ELR (cell line): Measurements from ENCODE around the gene GCLM.
A peak's percentile ranks its signal among the peaks of the same experiment; 100 is the strongest.
"Not testable (repeated sequence)": the region's sequence is repeated elsewhere in the genome, so short reads cannot be mapped to it uniquely, and the experiment has no call there.

ENCODE experiments used
- DNase-seq: peaks from one replicate; pipeline ENCODE4 v3.0.0-alpha.2; 2015; ENCODE audit warnings: low read depth

GCLM gene

GRCh38 chr1:93909146-93910050, at the start of gene GCLM:
Gene GCLM (minus strand): TSS chr1:93909430. CDS start chr1:93909163, 267 bp downstream.
- peak; percentile 97 for DNase-seq

DNA sequence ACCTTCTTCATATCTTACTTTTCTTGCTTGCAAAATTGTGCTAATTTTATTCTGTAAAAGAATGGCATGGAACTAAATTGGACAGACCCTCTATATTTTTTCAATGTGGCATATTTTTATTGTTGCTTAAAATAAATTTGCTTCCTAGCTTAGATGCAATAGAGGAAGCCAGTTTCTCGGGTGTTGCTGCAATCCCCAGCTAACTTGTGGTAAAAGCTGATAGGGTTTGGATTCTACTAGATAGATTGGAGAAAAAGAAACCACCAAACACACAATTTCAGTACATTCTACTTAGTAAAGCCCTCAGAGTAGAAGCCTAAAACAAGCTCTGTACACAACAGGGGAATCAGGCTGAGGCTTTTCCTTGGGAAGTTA, 49.5 kb upstream of the GCLM start:
- no peak for DNase-seq

- DNase-seq = no peak
Observed at GRCh38 chr1:93958032-93958725, 48.9 kb upstream of the GCLM start.

DNA sequence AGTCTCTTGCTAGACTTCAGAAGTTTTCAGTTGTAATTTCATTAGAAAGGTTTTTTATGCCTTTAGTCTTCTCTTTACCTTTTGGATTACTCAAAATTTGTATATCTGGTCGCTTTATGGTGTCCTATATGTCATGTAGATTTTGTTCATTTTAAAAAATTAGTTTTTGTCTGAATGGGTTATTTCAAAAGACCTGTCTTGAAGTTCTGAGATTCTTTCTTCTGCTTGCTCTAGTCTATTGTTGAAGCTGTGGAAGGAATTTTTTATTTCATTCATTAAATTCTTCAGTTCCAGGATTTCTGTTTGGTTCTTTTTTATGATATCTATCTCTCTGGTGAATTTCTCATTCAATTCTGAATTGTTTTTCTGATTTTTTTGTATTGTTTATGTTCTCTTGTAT, 46.5 kb upstream of the GCLM start:
- DNase-seq = no peak

DNA sequence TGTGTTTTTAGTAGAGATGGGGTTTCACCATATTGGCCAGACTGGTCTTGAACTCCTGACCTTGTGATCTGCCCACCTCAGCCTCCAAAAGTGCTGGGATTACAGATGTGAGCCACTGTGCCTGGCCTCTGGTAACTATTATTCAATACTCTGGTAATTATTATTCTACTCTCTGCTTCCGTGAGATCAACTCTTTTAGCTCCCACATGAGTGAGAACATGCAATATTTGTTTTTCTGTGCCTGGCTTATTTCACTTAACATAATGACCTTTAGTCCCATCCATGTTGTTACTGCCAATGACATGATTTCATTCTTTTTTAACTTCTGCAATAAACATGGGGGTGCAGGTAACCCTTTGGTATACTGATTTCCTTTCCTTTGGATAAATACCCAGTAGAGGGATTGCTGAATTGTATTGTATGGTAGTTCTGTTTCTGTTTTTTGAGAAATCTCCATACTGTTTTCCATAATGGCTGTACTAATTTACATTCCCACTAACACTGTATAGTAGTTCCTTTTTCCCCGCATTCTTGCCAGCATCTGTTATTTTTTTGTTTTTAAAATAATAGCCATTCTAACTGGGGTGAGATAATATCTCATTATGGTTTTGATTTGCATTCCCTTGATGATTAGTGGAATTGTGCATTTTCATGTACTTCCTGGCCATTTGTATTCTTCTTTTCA, 37.9 kb upstream of the GCLM start:
- DNase-seq = not testable (repeated sequence)

DNA sequence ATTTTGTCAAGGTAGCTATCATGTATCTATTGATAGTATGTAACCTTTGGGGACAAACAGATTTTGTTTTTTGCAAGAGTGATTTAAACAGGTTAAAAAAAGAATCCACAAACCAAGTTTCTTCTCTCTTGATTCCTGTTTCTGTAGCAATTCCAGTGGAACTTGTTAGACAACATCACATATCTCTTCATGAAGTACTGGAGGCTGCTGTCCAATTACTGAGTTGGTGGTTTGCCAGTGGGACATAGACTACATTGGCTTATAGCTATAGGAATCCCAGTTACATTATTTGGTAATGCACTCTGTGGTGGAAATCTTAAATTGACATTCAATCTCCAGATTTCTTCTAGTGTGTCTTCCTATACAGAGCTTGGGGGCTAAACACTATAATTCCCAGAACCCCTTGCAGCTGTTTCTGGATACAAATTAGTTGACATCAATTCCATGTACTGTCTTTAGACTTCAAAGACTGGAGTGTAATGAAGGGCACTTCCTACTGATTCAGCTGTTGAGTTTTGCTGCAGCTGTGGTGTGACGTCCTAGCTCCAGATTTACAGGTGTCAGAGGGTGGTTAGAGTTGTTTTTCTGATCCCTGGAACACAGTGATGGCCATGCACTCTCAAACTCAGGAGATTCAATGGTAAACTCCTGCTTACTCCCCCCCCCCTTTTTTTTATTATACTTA, 29.4 kb upstream of the GCLM start:
- no peak for DNase-seq

GRCh38 chr1:93937997-93938396, 28.8 kb upstream of the GCLM start:
- no peak for DNase-seq

- DNase-seq = no peak
Observed at GRCh38 chr1:93925206-93925605, 16.0 kb upstream of the GCLM start.

DNA sequence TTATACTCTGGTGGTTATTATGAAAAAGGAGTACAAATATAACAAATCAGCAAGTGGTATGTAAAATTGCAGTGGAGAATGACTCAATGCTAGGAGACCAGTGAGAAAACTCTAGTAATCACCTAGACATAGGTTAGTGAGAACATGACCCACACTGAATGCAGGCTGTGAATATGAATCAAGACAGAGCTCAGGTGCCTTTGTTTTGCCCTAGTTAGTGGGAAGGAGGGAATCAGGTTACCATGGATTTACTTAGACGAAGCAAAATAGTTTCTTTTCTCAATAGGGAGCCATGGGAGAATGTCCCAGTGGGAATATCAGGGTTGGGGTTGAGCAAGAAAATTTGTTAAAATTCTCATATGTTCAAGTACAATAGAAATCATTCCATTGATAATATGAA, 10.6 kb upstream of the GCLM start:
- DNase-seq = no peak

DNA sequence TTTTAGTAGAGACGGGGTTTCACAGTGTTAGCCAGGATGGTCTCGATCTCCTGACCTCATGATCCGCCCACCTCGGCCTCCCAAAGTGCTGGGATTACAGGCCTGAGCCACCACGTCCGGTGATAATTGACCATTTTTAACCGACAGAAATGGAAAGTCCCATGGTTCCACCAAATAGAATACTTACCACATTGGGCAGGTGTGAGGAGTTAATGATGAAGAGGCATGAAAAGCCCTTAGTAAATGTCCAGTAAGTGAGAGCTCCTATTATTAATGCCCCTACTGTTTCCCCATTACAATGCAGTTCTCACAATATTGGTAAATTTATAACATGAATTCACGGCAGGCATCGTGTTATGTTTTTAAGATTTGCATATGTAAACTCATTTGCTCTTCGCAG, 8.1 kb upstream of the GCLM start:
- DNase-seq = no peak

DNA sequence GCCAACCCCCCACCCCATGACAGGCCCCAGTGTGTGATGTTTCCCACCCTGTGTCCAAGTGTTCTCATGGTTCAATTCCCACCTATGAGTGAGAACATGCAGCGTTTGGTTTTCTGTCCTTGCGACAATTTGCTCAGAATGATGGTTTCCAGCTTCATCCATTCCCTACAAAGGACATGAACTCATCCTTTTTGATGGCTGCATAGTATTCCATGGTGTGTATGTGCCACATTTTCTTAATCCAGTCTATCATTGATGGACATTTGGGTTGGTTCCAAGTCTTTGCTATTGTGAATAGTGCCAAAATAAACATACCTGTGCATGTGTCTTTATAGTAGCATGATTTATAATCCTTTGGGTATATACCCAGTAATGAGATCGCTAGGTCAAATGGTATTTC, 1.6 kb upstream of the GCLM start:
- DNase-seq = not testable (repeated sequence)

GRCh38 chr1:93910305-93910704, 1.1 kb upstream of the GCLM start:
- no peak for DNase-seq

DNA sequence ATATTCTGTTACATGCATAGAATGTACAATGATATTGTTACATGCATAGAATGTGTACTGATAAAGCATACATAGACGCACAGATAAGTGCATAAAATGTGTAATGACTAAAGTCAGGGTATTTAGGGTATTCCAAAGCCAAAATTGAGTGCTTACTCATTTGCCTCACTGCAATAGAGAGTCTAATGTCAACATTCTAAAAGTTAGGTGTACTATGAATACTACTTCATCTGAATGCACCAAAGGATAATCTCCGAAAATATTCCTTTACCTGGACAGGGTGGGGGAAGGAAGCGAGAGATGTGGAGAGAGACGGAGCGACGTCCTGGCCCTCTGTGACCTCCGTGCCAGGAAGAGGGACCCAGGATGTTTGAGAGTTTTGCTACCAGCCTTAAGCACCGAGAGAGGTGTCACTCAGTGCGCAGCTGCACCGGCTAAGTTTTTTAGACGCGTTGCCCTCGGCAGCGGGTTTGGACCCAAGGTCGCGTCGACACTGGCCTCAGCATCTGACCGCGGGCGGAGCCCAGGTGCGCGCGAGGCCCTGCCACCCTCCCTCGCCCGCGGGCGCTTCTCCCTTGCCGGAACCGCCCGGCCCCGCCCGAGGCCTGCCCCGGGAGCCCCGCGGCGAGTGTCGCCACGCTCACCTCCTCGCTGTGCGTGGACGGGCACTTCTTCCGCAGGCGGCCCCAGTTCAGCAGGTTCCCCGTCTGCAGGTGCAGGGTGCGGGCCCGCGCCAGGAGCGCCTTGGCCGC, 660 bp downstream of the GCLM start:
- DNase-seq = peak; percentile 58

GRCh38 chr1:93907718-93908117, 1.5 kb downstream of the GCLM start:
- DNase-seq = peak; percentile 70

DNA sequence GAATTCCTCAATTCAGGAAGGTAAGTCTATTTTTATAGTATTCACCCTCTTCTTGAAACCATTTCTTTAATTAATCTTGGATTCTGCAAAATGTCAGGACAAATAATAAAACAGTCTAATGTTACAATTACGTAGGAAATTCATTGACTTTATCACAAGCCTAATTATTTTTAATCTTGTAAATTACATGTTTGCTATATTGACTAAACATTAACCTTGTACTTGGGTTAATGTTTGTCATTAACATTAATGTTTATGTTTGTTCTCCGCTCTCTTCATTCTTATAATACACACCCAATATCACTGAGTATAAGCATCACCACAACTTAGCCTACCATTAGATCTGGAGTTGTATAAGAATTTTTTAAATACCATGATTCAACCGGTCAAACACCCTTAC, 2.8 kb downstream of the GCLM start:
- no peak for DNase-seq

DNA sequence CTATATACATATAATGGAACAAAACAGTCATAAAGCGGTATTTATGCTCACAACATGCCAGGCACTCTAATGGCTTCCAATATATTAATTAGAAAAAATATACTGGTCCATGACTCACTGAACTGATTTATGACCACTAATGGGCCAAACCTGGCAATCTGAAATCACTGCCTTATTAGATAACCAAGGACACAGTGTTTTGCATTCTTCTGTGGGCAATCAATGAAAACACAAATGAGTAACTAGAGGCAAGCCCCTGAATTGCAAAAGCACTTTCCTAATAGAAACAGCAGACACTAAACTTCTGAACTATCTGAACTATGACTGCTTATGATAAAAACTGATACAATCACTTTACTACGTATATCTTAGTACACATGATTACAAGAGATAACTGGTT, 3.5 kb downstream of the GCLM start:
- DNase-seq = peak; percentile 54

GRCh38 chr1:93905051-93905450, 4.2 kb downstream of the GCLM start:
- DNase-seq = no peak

GRCh38 chr1:93904228-93904627, 5.0 kb downstream of the GCLM start:
- no peak for DNase-seq

GRCh38 chr1:93900723-93901504, 8.3 kb downstream of the GCLM start:
- no peak for DNase-seq

DNA sequence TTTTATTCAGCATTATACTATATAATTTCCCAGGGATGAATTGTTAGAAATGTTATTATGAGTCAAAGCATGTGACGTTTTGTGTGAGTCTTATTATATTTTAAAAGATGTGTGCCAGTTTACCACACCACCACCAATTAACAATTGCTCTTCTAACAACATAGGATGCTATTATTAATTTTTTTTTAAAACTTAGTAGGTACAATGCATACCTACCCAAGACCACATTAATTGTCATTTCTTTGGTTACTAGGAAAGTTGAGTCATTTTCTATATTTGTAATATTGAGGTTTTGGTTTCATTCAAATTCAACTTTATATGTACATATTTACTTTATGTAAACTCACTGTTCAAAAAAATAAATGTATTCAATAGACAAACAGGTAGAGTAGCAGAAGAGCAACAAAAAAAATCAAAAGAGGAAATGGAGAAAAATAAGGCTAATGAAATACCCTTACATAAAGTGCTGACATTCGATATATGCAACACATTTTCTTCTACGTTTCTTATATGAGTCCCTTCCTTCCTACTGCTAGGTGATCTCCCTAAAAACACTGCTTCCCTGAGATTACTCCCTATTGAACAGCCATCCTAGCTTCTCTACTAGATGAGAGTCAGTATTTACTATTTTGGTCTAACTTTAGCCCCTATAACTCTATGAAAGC, 9.6 kb downstream of the GCLM start:
- no peak for DNase-seq
